NCI-H69 (cell line): ENCODE results near the gene TESK2.
"Not testable (repeated sequence)": the region's sequence is repeated elsewhere in the genome, so short reads cannot be mapped to it uniquely, and the experiment has no call there.

Source experiments
- DNase-seq: peaks from one replicate; lab custom pipeline; 2025; lab: John Stamatoyannopoulos, UW

Gene TESK2

GRCh38 chr1:45490626-45491486, at the start of gene TESK2:
TESK2 (minus strand) TSS chr1:45491163; CDS start chr1:45457785, 33,378 bp downstream.
- peak; percentile 99 for DNase-seq

- DNase-seq = peak; percentile 5
Measured at GRCh38 chr1:45536886-45537285, 45.9 kb upstream of the TESK2 start.

- DNase-seq = no peak
Measured at GRCh38 chr1:45535988-45536766, 45.2 kb upstream of the TESK2 start.

- DNase-seq = no peak
Measured at GRCh38 chr1:45531873-45532272, 40.9 kb upstream of the TESK2 start.

- DNase-seq = no peak
Measured at GRCh38 chr1:45530632-45531135, 39.7 kb upstream of the TESK2 start.

GRCh38 chr1:45526135-45526644, 35.2 kb upstream of the TESK2 start:
- peak; percentile 34 for DNase-seq

GRCh38 chr1:45523975-45524374, 33.0 kb upstream of the TESK2 start:
- DNase-seq = not testable (repeated sequence)

GRCh38 chr1:45523516-45523915, 32.6 kb upstream of the TESK2 start:
- not testable (repeated sequence) for DNase-seq

GRCh38 chr1:45522324-45523104, 31.6 kb upstream of the TESK2 start:
- DNase-seq = peak; percentile 31

GRCh38 chr1:45521413-45522323, 30.7 kb upstream of the TESK2 start, which contains the start of gene PRDX1:
PRDX1 (minus strand) TSS chr1:45521884; CDS start chr1:45519043, 2,841 bp downstream.
- DNase-seq = peak; percentile 95

- DNase-seq = not testable (repeated sequence)
Measured at GRCh38 chr1:45519774-45520173, 28.8 kb upstream of the TESK2 start.

GRCh38 chr1:45518910-45519309, 27.9 kb upstream of the TESK2 start:
- DNase-seq = peak; percentile 33

- DNase-seq = not testable (repeated sequence)
Measured at GRCh38 chr1:45518366-45518765, 27.4 kb upstream of the TESK2 start.

GRCh38 chr1:45516465-45516864, 25.5 kb upstream of the TESK2 start:
- DNase-seq = no peak

- no peak for DNase-seq
Measured at GRCh38 chr1:45516036-45516435, 25.1 kb upstream of the TESK2 start.

- not testable (repeated sequence) for DNase-seq
Measured at GRCh38 chr1:45513532-45514260, 22.7 kb upstream of the TESK2 start.

GRCh38 chr1:45512641-45513054, 21.7 kb upstream of the TESK2 start:
- DNase-seq = peak; percentile 59

- no peak for DNase-seq
Measured at GRCh38 chr1:45510972-45511527, 20.1 kb upstream of the TESK2 start.
